ENCODE data around the gene DHX57.

GRCh38 chr2:38754049-38754448 lies 121.7 kb downstream of the DHX57 start:
- TF ChIP-seq, protein P1, sequence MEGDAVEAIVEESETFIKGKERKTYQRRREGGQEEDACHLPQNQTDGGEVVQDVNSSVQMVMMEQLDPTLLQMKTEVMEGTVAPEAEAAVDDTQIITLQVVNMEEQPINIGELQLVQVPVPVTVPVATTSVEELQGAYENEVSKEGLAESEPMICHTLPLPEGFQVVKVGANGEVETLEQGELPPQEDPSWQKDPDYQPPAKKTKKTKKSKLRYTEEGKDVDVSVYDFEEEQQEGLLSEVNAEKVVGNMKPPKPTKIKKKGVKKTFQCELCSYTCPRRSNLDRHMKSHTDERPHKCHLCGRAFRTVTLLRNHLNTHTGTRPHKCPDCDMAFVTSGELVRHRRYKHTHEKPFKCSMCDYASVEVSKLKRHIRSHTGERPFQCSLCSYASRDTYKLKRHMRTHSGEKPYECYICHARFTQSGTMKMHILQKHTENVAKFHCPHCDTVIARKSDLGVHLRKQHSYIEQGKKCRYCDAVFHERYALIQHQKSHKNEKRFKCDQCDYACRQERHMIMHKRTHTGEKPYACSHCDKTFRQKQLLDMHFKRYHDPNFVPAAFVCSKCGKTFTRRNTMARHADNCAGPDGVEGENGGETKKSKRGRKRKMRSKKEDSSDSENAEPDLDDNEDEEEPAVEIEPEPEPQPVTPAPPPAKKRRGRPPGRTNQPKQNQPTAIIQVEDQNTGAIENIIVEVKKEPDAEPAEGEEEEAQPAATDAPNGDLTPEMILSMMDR (IDR thresholded peaks at IDR 0.05) = no peak
- no peak for TF ChIP-seq POLR2A (IDR thresholded peaks at IDR 0.05)
